Activated gamma-delta T cell treated with anti-CD3 and anti-CD28 coated beads, Interleukin-2, amount 50 U/mL, for 16 hours (primary cell): ENCODE data around the gene LTBP3.
"Not testable (repeated sequence)": the region's sequence is repeated elsewhere in the genome, so short reads cannot be mapped to it uniquely, and the experiment has no call there.

ENCODE experiments used
- DNase-seq: peaks from one replicate; pipeline ENCODE4 v3.0.0-alpha.2; 2020; ENCODE audit warnings: low read depth

Gene LTBP3

GRCh38 chr11:65571420-65571819, 13.3 kb upstream of the LTBP3 start:
- DNase-seq: no peak

- DNase-seq: peak; percentile 97
These were observed 12.1 kb upstream of the LTBP3 start, which contains the start of gene ZNRD2 for GRCh38 chr11:65569973-65570918. Gene ZNRD2, plus strand, starts transcription at chr11:65570477. Its CDS starts 15 bp downstream, at chr11:65570492.

GRCh38 chr11:65569164-65569972, 11.2 kb upstream of the LTBP3 start:
- no peak for DNase-seq

GRCh38 chr11:65565624-65566453, 7.7 kb upstream of the LTBP3 start:
- no peak for DNase-seq

GRCh38 chr11:65564879-65565559, 6.9 kb upstream of the LTBP3 start:
- not testable (repeated sequence) for DNase-seq

GRCh38 chr11:65563601-65564000, 5.4 kb upstream of the LTBP3 start:
- no peak for DNase-seq

- DNase-seq: no peak
These were observed 4.6 kb upstream of the LTBP3 start for GRCh38 chr11:65562788-65563187.

GRCh38 chr11:65562020-65562419, 3.9 kb upstream of the LTBP3 start:
- no peak for DNase-seq

GRCh38 chr11:65560555-65561418, 2.6 kb upstream of the LTBP3 start:
- DNase-seq: no peak

GRCh38 chr11:65559951-65560537, 1.9 kb upstream of the LTBP3 start:
- DNase-seq: no peak

- DNase-seq: no peak
These were observed 1.4 kb upstream of the LTBP3 start for GRCh38 chr11:65559535-65559934.

- no peak for DNase-seq
These were observed 861 bp upstream of the LTBP3 start for GRCh38 chr11:65558930-65559509.

GRCh38 chr11:65557280-65558001, 718 bp downstream of the LTBP3 start:
- DNase-seq: no peak

GRCh38 chr11:65556470-65557279, 1.5 kb downstream of the LTBP3 start:
- DNase-seq: no peak

- DNase-seq: no peak
These were observed 2.4 kb downstream of the LTBP3 start for GRCh38 chr11:65555693-65556231.

GRCh38 chr11:65554842-65555430, 3.2 kb downstream of the LTBP3 start:
- DNase-seq: no peak

- DNase-seq: no peak
These were observed 3.9 kb downstream of the LTBP3 start for GRCh38 chr11:65554057-65554818.
